Pancreas (tissue), 10 donors: ENCODE data around the gene BPIFB3. TPM values are rescaled to one million over a fixed set of nuclear protein-coding genes. Genes with fewer than 3 reads are reported as not detected.

ENCODE experiments used
- ATAC-seq, 4 donors: fragments of 200-7000 bp; cut with Tn5 transposase; one replicate each; pipeline versions ENCODE4 v1.8.0 to v1.9.1; 2020; ENCODE audit warnings: mild to moderate bottlenecking in 4 of 4, moderate library complexity in 4 of 4
- DNase-seq, 6 donors: peaks; one replicate each; pipeline ENCODE4 v3.0.0-alpha.2; 2020
- FAIRE-seq: peaks from 2 replicates; lab custom pipeline; 2012; peaks lifted over from hg19 to GRCh38; lab: Jason Lieb, UNC
- H3K27ac ChIP-seq, 4 donors: fragments of 200-600 bp; sonication (generic); 1 replicate in 3 of 4; 2 replicates in 1 of 4; pipeline versions ENCODE4 v1.5.0 to v1.8.0; 2020
- H3K27me3 ChIP-seq, 4 donors: fragments of 200-600 bp; one replicate each; pipeline ENCODE4 v1.8.0; 2021
- H3K36me3 ChIP-seq, 3 donors: fragments of 200-600 bp; sonication (generic) in 1 of 3; one replicate each; pipeline versions ENCODE4 v1.5.0 to v1.8.0; 2020 to 2021
- H3K4me1 ChIP-seq, 3 donors: fragments of 200-600 bp; one replicate each; pipeline ENCODE4 v1.8.0; 2021
- H3K4me3 ChIP-seq, 4 donors: fragments of 200-600 bp; sonication (generic) in 2 of 4; one replicate each; pipeline versions ENCODE4 v1.5.0 to v1.8.0; 2020 to 2021
- H3K9me3 ChIP-seq, 4 donors: fragments of 200-600 bp; one replicate each; pipeline ENCODE4 v1.8.0; 2021
- CTCF ChIP-seq, 4 donors: fragments of 200-600 bp; sonication (generic) in 3 of 4; IDR thresholded peaks; one replicate each; pipeline versions ENCODE4 v1.5.0 to v1.8.0; 2021; ENCODE audit warnings: antibody characterized with exemption in 4 of 4
- WGBS, 2 donors: extraction: QIAGEN DNeasy Blood & Tissue Kit; methylation state at CpG; one replicate each; pipeline ENCODE4 v1.1.7; 2013; 5-methylcytosine and 5-hydroxymethylcytosine counted together
- intact Hi-C, 3 donors: fragments of 100-400 bp; cut with DNase I; formaldehyde crosslinking; loops; one replicate each; pipeline versions ENCODE4 v1.11.1 to v1.14.2; 2022
- polyA plus RNA-seq, 2 donors: library from polyadenylated mRNA; stranded (reverse); fragments of 200-250 nt; gene quantifications; one replicate each; pipeline ENCODE4 v1.2.3, GENCODE V29; 2013
- total RNA-seq, 6 donors: library from RNA; stranded (reverse); fragmentation: NEBNext Ultra II Directional in 4 of 6; extraction: Animal tissue kit (Norgen Biotek cat#: 25700) in 4 of 6; gene quantifications; one replicate each; pipeline versions ENCODE4 v1.2.1 to v1.2.4, GENCODE V29; 2021 to 2023
- donor health status: healthy with polysubstance abuse.
- donor health status: DM: no; HTN: no; CAD: no; lungs with moderate emphysema.
- donor health status: DM: no; HTN: no; CAD: no.
- donor health status: control.
- donor health status: control.
- donor health status: Bipolar disorder and iron deficiency.
- donor health status: DM: yes; HTN: yes; CAD: no.
- donor health status: DM: no; HTN: no; CAD: no.
- donor health status: DM: no; HTN: no; CAD: no.
- donor health status: DM: yes; HTN: yes; CAD: no.

Gene BPIFB3
- total and polyA plus RNA-seq, 8 donors: not detected

- no peak for FAIRE-seq
- ATAC-seq: no peak
- Histone ChIP-seq H3K27ac (no peak overlapping the region), H3K27me3 (no peaks in the 10 kb centered on the region), H3K9me3 (no peaks in the 10 kb centered on the region), H3K36me3 (no peaks in the 10 kb centered on the region), H3K4me1 (no peaks in the 10 kb centered on the region), H3K4me3 (no peak overlapping the region)
- no peak for DNase-seq
- no peak for TF ChIP-seq CTCF (IDR thresholded peaks at IDR 0.05)
- intact Hi-C loops: no loop called here
- 45 to 54% methylated on average over 5 of the region's 5 CpGs for WGBS, 2 donors
Measured at GRCh38 chr20:33024609-33025317, 28.9 kb upstream of the BPIFB3 start.

- Histone ChIP-seq H3K9me3 (no peaks in the 10 kb centered on the region), H3K27me3 (no peaks in the 10 kb centered on the region), H3K36me3 (no peaks in the 10 kb centered on the region), H3K4me3 (no peak overlapping the region), H3K4me1 (no peaks in the 10 kb centered on the region), H3K27ac (no peak overlapping the region)
- 33 to 77% methylated on average over 9 of the region's 9 CpGs for WGBS, 2 donors
- TF ChIP-seq CTCF (IDR thresholded peaks at IDR 0.05): no peak
- DNase-seq (no peak), FAIRE-seq (no peak), ATAC-seq (no peak)
- intact Hi-C loops: no loop called here
Measured at GRCh38 chr20:33025318-33025876, 28.3 kb upstream of the BPIFB3 start.

GRCh38 chr20:33026072-33026778, 27.5 kb upstream of the BPIFB3 start:
- intact Hi-C loops: no loop called here
- ATAC-seq (no peak), FAIRE-seq (no peak), DNase-seq (no peak)
- no peaks in the 10 kb centered on the region for H3K4me1 ChIP-seq
- no peaks in the 10 kb centered on the region for H3K9me3 ChIP-seq
- no peak overlapping the region for H3K4me3 ChIP-seq
- no peaks in the 10 kb centered on the region for H3K36me3 ChIP-seq
- no peak for TF ChIP-seq CTCF (IDR thresholded peaks at IDR 0.05)
- no peaks in the 10 kb centered on the region for H3K27me3 ChIP-seq
- no peak overlapping the region for H3K27ac ChIP-seq
- WGBS, 2 donors: 45 to 59% methylated on average over 5 of the region's 5 CpGs

GRCh38 chr20:33026779-33027759, 26.6 kb upstream of the BPIFB3 start:
- no peak overlapping the region for H3K27ac ChIP-seq
- H3K9me3 ChIP-seq: no peaks in the 10 kb centered on the region
- no peak overlapping the region for H3K4me3 ChIP-seq
- intact Hi-C loops: no loop called here
- no peak for ATAC-seq
- 66 to 68% methylated on average over 10 of the region's 10 CpGs for WGBS, 2 donors
- DNase-seq: no peak
- no peaks in the 10 kb centered on the region for H3K36me3 ChIP-seq
- no peak for FAIRE-seq
- TF ChIP-seq CTCF (IDR thresholded peaks at IDR 0.05): no peak
- H3K27me3 ChIP-seq: no peaks in the 10 kb centered on the region
- H3K4me1 ChIP-seq: no peaks in the 10 kb centered on the region
